ENCODE results near the gene SLC51B. TPM values are rescaled to one million over a fixed set of nuclear protein-coding genes. Genes with fewer than 3 reads are reported as not detected.
"Not testable (repeated sequence)": the region's sequence is repeated elsewhere in the genome, so short reads cannot be mapped to it uniquely, and the experiment has no call there.

The SLC51B gene
- total RNA-seq, result not detected

GRCh38 chr15:65044724-65045481 is at the start of gene SLC51B:
Gene SLC51B, plus strand, starts transcription at chr15:65045387. Its CDS starts 4,618 bp downstream, at chr15:65050005.
- ATAC-seq, result peak; percentile 67

- ATAC-seq, result no peak
Observed at GRCh38 chr15:64997066-64997465, 48.1 kb upstream of the SLC51B start.

GRCh38 chr15:64997745-64998375 is 47.3 kb upstream of the SLC51B start:
- ATAC-seq, result no peak

- ATAC-seq, result no peak
Observed at GRCh38 chr15:65004993-65005392, 40.2 kb upstream of the SLC51B start.

- ATAC-seq, result no peak
Observed at GRCh38 chr15:65006876-65007275, 38.3 kb upstream of the SLC51B start.

GRCh38 chr15:65008983-65009382 is 36.2 kb upstream of the SLC51B start:
- no peak for ATAC-seq

GRCh38 chr15:65011198-65011597 is 34.0 kb upstream of the SLC51B start:
- ATAC-seq, result not testable (repeated sequence)

- ATAC-seq, result peak; percentile 41
Observed at GRCh38 chr15:65020419-65020818, 24.8 kb upstream of the SLC51B start.

GRCh38 chr15:65021488-65021887 is 23.7 kb upstream of the SLC51B start:
- ATAC-seq, result no peak

- no peak for ATAC-seq
Observed at GRCh38 chr15:65026756-65027155, 18.4 kb upstream of the SLC51B start.

GRCh38 chr15:65027593-65027992 is 17.6 kb upstream of the SLC51B start:
- ATAC-seq, result no peak

GRCh38 chr15:65028338-65028737 is 16.8 kb upstream of the SLC51B start:
- ATAC-seq, result no peak

GRCh38 chr15:65028921-65029735 is 16.1 kb upstream of the SLC51B start, which contains the start of gene MTFMT:
Gene MTFMT, minus strand, starts transcription at chr15:65029639. Its CDS starts 26 bp downstream, at chr15:65029613.
- peak; percentile 88 for ATAC-seq

GRCh38 chr15:65029736-65030208 is 15.4 kb upstream of the SLC51B start:
- ATAC-seq, result no peak

GRCh38 chr15:65032801-65033537 is 12.2 kb upstream of the SLC51B start:
- peak; percentile 70 for ATAC-seq

- no peak for ATAC-seq
Observed at GRCh38 chr15:65033659-65034269, 11.4 kb upstream of the SLC51B start.

GRCh38 chr15:65034719-65035118 is 10.5 kb upstream of the SLC51B start:
- ATAC-seq, result no peak

GRCh38 chr15:65037309-65037708 is 7.9 kb upstream of the SLC51B start:
- ATAC-seq, result no peak

GRCh38 chr15:65038428-65038827 is 6.8 kb upstream of the SLC51B start:
- ATAC-seq, result no peak

GRCh38 chr15:65038836-65039235 is 6.4 kb upstream of the SLC51B start:
- no peak for ATAC-seq

- ATAC-seq, result no peak
Observed at GRCh38 chr15:65040461-65040860, 4.7 kb upstream of the SLC51B start.

- ATAC-seq, result no peak
Observed at GRCh38 chr15:65041787-65042186, 3.4 kb upstream of the SLC51B start.

All from esophagus mucosa (tissue), 1 donor.